ENCODE results near the gene SIPA1.
"Not testable (repeated sequence)": the region's sequence is repeated elsewhere in the genome, so short reads cannot be mapped to it uniquely, and the experiment has no call there.

SIPA1 gene

GRCh38 chr11:65646958-65647701 lies 9.2 kb downstream of the SIPA1 start:
- DNase-seq: no peak

- DNase-seq: no peak
Observed at GRCh38 chr11:65648997-65649493, 11.1 kb downstream of the SIPA1 start.

GRCh38 chr11:65649656-65650546 lies 12.0 kb downstream of the SIPA1 start:
- DNase-seq: no peak

- no peak for DNase-seq
Observed at GRCh38 chr11:65650547-65651338, 12.8 kb downstream of the SIPA1 start.

- DNase-seq: no peak
Observed at GRCh38 chr11:65651339-65651588, 13.4 kb downstream of the SIPA1 start.

GRCh38 chr11:65651589-65652510 lies 13.9 kb downstream of the SIPA1 start:
- no peak for DNase-seq

- peak; percentile 93 for DNase-seq
Observed at GRCh38 chr11:65652511-65653228, 14.8 kb downstream of the SIPA1 start.

- DNase-seq: no peak
Observed at GRCh38 chr11:65653229-65654225, 15.6 kb downstream of the SIPA1 start.

- DNase-seq: no peak
Observed at GRCh38 chr11:65654375-65655349, 16.8 kb downstream of the SIPA1 start.

GRCh38 chr11:65655570-65656332 lies 17.9 kb downstream of the SIPA1 start:
- DNase-seq: no peak

GRCh38 chr11:65657426-65657825 lies 19.5 kb downstream of the SIPA1 start:
- no peak for DNase-seq

GRCh38 chr11:65658174-65659021 lies 20.5 kb downstream of the SIPA1 start:
- no peak for DNase-seq

GRCh38 chr11:65660038-65660437 lies 22.1 kb downstream of the SIPA1 start:
- no peak for DNase-seq

GRCh38 chr11:65660908-65661307 lies 23.0 kb downstream of the SIPA1 start:
- not testable (repeated sequence) for DNase-seq

- DNase-seq: no peak
Observed at GRCh38 chr11:65661599-65662246, 23.8 kb downstream of the SIPA1 start.

GRCh38 chr11:65662247-65662798 lies 24.4 kb downstream of the SIPA1 start:
- no peak for DNase-seq
